NCI-H1092 treated with DMSO at 0.1 percent for 48 hours (cell line): ENCODE measurements around the gene MAVS.
"Not testable (repeated sequence)": the region's sequence is repeated elsewhere in the genome, so short reads cannot be mapped to it uniquely, and the experiment has no call there.

Source experiments
- DNase-seq: peaks from one replicate; lab custom pipeline; 2025; lab: John Stamatoyannopoulos, UW

The MAVS gene

DNA sequence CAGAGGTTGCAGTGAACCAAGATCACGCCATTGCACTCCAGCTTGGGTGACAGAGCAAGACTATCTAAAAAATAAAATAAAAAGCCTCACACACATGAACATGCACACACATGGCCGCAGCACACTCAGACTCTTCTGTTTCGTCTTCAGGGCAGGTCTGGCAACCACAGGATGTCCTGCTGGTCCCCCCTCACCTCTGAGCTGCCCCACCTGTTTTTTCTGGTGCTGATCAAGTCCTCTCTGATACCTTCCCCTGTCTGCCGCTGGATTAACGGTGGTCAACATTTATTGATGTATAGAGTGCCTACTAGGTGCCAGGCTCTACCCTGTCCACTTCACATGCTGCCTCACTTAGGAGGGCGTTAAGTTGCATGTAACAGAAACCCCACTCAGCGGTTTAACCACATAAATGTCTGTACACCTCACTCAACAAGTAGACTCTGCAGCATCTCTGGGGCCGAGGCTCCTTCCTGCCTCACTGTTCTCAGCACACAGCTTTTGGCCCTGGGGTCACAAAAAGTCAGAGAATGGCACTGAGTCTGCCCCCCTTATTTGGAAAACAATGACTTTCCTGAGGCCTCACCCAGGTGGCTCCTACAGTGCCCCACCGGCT lies 30.8 kb upstream of the MAVS start:
- DNase-seq, result no peak

DNA sequence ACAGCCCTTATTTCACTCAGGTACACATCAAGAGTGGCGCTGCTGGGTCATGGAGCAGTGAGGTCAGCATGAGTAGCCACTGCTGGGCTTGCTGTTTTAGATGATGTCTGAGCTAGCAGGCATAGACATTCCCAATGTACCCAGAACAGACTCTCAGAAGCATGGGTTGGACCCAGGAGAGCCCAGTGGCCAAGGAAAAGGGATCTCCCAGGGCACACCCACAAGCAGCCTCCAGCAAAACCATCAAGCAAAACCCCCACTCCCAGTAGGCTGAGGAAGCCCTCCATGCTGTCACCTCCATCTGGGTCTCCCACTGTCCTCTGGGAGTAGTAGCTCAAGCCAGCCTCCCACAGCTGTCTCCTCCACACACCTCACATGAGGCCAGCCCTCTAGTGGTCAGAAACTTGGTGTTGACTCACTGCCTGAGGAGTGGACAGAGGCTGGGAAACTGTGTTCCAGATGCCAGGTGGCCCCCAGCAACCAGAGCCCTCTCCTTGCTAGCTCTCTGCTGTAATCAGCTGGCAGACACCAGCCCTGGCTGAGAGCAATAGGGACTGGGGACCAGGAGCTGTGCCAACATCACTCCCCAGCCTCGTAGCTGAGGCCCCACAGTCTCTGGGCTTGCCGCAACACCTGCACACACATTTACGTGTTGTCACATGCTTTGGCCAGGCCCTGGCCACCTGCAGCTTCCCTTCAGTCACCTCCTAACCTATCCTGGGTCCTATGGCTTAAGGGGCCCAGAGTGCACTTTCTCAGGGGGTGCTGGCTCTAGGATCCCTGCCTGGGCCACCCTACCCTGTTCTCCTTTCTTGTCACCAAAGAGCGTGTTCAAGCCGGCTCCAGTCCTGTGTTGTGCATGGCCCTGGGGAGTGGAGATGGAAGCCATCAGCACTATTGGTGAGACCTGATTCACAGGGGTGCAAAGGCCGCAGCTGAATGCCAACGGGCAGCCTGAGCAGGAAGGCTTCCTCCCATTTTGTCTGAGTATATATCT lies 28.2 kb upstream of the MAVS start:
- peak; percentile 72 for DNase-seq

DNA sequence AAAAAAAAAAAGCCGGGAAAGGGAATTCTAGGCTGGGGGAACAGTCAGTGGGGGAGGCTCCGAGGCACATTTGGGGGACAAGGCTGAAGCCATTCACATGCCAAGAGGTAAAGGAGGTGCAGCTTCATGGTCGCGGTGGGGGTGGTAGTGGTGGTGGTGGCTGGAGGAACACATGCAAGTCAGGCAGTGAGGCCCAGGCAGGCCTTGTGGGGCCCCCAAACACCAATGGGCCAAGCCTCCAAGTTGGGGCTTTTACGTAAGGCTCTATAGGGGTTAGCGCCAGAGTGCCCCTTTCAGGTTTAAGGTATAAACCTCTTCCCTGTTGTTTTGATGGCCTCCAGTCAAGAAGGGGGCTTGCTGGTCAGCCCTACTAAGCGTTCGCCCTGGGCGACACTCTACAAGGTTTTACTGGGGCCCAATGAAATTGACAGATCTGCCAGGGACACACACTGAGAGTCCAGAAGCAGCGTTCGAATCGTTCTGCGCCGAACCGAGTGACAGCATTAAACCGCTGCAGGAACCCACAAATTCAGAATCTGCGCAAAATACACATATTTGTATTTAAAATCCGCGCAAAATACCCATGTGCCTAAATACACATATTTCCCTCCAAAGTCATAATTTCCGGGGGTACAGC lies 27.1 kb upstream of the MAVS start:
- DNase-seq, result no peak

DNA sequence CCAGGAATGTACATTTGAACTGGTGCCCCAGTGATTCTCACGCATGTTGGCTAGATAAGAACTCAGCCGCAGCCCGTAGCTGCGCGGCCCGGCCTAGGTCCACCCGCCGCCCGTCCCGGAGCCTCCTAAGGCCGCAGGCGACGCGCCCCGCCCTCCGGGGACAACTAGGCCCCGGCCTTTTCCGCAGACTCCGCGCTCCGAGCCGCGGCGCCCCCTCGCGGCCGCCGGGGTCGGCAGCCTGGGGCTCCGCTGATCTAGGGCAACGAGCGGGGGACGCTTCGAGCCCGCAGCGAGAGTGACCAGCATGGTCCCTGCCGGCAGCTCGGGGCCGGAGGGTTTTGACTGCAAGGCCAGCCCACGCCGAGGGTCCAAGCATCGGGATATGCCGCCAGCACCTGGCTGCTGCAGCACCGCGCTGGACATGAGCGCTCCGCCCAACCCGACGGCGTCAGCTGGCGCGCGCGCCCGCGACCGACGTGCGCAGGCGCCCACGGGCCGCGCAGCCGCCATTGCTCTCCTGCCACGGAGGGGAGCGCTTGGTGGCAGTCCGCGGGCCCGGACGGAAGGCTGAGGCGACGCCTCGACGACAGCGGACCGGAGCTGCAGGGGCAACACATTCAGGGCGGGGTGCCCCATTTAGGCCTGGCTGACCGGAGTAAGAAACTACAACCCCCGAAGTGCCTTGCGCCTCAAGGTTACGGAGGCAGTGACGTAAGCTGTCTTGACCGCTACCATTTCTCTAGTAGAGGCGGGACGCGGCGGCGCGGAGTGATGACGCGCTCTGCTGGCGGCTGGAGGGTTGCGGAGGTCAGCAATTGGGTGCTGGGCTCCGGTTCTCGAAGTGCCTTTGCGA lies 26.4 kb upstream of the MAVS start, which contains the start of gene AP5S1:
Gene AP5S1 (plus strand): TSS at position 500 of the 853 bp plus-strand sequence. CDS start 1,571 bp downstream, outside the sequence.
- peak; percentile 96 for DNase-seq

DNA sequence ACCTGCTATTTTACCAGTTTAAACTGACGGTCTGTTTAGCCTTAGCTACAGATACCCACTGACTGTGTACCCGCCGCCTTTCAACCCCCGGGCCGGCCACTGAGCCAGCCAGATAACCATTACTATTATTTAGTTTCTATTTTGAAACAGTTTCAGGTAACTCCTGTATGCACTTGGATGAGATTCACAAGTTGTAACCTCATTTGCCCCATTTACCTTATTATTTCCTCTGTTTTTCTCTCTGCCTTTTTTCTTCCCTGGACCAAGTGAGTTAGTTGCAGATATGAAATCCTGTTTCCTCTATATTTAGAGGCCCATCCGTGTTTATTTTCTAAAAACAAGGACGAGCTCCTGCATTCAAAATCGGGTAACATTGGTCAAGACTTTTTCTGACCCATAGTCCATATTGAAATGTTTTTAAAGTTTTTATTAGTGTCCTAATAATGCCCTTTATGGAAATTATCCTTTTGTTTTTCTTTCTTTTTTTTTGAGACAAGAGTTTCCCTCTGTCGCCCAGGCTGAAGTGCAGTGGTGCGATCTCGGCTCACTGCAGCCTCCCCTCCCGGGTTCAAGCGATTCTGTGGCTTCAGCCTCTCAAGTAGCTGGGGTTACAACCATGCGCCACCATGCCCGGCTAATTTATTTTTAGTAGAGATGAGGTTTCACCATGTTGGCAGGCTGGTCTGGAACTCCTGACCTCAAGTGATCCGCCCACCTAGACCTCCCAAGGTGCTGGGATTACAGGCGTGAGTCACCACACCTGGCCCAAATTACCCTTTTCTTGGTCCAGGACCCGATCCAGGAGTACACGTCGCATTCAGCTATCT lies 25.5 kb upstream of the MAVS start:
- DNase-seq, result no peak

DNA sequence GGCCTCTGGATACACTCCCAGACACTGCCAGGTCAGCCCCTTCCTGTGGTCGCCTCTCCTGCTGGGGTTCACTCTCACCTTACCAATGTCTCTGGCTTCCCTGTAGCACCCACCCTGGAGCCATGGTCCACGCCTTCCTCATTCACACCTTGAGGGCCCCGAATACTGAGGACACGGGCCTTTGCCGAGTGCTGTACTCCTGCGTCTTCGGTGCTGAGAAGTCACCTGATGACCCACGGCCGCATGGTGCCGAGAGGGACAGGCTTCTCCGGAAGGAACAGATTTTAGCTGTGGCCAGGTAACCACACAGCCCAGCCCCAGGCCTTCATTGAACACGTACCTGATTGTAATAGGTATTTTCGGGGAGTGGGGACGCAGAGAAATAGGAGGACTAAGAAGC lies 24.6 kb upstream of the MAVS start:
- no peak for DNase-seq

DNA sequence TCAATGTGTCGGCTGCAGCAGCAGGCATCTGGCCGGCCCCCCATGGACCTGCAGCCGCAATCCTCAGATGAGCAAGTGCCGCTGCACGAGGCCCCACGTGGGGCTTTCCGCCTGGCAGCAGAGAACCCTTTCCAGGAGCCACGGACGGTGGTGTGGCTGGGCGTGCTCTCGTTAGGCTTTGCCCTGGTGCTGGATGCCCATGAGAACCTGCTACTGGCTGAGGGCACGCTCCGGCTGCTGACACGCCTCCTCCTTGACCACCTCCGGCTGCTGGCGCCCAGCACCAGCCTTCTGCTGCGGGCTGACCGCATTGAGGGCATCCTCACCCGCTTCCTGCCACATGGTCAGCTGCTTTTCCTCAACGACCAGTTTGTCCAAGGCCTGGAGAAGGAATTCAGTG lies 22.8 kb upstream of the MAVS start:
- DNase-seq, result no peak

DNA sequence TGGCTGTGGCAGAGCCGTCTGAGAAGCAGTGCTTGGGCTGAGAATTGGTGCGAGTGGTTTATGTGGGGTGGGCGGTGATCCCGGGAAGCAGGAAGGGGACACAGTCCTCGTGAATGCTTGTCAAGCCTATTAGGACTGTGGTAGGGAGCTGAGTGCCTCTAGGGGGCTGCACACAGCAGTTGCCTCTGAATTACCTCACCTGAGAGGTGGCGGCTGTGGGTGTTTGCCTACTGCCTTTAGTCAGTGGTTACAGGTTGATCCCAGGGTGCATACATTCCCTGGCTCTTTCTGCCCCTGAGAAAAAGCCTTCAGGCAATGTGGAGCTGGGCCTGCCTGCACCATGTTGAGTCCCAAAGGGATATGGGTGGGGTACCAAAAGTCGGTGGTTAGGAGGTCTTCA lies 21.1 kb upstream of the MAVS start:
- no peak for DNase-seq

DNA sequence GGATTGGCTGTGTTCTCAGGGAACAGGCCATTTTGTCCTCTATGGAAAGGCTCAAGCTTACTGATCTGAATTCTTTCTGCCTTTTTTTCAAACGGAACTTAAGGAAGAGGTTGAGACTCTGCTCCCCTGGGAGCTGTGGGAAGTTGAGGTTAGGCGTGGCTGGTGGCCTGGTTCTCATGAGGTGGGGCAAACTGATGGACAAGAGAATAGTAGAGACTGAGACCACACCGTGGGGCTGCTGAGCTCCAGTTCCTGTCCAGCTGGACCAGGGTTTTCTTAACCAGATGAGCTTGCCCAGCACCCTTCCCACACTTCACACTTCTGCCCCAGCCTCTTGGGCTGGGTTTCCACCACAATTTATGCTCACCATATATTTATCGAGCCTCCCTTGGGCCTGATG lies 20.2 kb upstream of the MAVS start:
- no peak for DNase-seq

DNA sequence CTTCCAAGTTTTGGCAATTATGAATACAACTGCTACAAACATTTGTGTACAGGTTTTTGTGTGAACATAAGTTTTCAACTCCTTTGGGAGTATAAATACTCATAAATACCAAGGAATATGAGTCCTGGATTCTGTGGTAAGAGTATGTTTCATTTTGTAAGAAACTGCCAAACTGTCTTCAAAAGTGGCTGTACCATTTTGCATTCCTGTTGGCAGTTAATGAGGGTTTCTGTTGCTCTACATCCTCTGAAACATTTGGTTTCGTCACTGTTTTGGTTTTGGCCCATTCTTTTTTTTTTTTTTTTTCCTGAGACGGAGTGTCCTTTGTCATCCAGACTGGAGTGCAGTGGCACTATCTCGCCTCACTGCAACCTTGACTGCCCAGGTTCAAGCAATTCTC lies 17.8 kb upstream of the MAVS start:
- DNase-seq, result no peak

DNA sequence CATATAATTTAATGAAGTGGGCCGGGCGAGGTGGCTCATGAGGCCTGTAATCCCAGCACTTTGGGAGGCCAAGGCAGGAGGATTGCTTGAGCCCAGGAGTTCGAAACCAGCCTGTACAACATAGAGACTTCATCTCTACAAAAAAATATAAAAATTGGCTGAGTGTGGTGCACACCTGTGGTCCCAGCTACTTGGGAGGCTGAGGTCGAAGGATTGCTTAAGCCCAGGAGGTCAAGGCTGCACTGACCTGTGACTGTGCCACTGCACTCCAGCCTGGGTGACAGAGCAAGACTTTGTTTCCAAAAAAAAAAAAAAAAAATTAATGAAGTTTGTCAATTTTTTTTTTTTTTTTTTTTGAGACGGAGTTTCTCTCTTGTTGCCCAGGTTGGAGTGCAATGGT lies 16.7 kb upstream of the MAVS start:
- not testable (repeated sequence) for DNase-seq

DNA sequence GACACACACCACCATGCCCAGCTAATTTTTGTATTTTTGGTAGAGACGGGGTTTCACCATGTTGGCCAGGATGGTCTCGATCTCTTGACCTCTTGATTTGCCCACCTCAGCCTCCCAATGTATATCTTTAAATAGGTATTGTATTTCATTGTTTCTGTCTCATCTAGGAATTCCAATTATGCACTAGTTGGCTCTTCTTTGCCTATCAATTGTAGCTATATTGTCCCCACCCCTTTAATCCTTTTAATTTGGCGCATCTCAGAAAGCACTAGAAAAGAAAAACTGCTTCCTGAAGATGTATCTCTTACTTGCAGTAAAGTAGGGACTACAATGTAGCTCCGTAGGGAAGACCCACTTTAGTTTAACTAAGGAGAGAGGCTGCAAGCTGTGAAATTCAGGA lies 10.5 kb upstream of the MAVS start:
- DNase-seq, result no peak

DNA sequence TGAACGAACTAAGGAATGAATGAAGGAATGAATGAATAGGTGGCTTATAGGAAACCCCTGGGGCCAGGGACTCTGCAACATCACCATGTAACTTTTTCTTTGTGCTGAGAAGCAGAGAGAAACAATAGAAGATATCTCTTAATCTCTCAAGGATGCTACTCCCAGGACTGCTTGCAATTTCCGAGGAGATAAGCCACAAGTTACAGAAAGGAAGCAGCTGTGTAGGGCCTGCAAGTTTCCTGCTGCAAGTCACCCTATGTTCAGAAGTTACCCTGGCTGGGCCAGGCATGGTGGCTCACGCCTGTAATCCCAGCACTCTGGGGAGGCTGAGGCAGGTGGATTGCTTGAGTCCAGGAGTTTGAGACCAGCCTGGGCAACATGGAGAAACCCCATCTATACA lies 7.3 kb upstream of the MAVS start:
- DNase-seq, result no peak

DNA sequence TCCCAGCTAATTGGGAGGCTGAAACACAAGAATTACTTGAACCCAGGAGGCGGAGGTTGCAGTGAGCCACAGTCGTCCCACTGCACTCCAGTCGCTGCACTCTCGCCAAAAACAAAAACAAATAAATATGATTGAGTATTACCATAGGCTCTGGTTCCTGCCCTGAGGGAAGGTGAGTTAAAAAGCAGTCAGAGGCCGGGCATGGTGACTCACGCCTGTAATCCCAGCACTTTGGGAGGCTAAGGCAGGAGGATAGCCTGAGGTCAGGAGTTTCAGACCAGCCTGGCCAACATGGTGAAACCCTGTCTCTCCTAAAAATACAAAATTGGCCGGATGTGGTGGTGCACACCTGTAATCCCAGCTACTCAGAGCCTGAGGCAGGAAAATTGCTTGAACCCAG lies 6.4 kb upstream of the MAVS start:
- DNase-seq, result not testable (repeated sequence)

DNA sequence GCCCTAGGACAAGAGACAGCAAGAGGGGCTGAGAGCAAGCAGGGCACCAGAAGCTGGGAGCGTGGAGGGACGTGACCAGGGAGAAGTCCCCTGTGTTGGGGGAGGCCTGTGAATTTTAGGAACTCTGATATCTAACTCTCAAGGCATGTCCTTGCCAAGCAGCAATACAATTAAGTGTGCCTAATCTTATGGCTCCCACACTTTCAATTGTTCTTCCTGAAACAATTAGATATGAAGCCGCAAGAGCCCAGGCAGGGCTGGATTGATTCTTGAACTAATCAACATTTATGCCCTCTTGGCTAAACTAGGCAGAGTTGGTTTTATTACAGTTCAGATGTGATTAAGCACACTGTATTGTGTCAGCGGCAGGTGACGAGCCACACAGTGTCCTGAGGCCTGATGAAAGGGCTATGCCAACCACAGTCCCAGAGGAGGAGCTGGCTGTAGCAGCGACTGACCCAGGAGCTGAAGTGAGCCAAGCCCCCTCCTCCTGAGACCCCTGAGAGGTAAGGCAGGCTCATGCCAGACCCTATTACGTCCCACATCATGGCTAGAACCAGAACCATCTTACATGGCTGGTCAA lies 4.2 kb upstream of the MAVS start:
- DNase-seq, result no peak

DNA sequence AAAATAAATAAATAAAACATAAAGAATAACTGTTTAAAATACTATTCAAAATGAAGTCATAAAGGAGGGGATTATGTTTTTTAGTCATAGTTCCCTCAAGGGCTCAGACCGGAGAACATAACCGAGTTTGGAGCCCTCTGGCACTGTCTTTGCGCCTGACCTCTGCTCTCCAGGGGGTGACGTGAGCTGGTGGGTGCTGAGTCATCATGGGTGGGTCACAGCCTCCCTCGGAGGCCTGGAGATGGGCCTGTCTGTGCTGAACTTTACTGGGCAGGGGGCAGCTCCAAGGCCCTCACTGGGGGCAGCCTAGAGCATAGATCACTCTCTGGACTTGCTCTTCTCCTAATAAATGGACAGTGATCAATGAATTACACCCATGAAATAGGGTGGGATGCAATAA lies 3.1 kb upstream of the MAVS start:
- DNase-seq, result no peak

DNA sequence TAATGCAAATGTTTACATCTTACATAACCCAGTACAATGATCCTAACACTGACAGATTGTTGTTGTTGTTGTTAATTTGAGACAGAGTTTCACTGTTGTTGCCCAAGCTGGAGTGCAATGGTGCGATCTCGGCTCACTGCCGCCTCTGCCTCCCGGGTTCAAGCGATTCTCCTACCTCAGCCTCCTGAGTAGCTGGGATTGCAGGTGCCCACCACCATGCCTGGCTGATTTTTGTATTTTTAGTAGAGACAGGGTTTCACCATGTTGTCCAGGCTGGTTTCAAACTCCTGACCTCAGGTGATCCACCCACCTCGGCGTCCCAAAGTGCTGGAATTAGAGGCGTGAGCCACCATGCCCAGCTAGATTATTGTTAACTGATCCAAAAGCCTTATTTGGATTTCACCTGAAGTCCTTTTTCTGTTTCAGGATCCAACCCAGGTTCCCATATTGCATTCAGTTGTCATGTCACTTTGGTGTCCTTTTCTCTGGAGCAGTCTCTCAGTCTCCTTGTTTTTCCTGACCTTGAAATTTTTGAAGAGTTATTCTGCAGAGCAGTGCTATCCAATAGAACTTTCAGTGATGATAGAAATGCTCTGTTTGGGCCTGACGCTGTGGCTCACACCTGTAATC lies 2.5 kb upstream of the MAVS start:
- not testable (repeated sequence) for DNase-seq

DNA sequence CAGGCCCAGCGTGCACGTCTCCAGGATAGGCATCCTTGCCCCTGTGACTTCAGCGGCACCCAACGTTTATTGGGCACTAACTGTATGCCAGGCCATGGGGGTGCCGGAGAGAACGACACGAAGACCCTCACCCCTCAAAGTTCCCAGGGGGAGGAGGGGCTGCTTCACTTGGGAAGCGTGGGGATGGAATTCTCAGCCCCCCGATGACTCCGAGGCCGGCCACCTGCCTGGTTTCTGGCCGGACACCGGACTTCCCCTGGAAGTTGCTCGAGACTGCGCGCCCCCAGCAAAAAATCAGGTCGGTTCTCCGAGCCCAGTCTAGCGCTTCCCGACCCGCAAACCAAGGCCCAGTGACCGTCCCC lies 275 bp upstream of the MAVS start:
- no peak for DNase-seq

DNA sequence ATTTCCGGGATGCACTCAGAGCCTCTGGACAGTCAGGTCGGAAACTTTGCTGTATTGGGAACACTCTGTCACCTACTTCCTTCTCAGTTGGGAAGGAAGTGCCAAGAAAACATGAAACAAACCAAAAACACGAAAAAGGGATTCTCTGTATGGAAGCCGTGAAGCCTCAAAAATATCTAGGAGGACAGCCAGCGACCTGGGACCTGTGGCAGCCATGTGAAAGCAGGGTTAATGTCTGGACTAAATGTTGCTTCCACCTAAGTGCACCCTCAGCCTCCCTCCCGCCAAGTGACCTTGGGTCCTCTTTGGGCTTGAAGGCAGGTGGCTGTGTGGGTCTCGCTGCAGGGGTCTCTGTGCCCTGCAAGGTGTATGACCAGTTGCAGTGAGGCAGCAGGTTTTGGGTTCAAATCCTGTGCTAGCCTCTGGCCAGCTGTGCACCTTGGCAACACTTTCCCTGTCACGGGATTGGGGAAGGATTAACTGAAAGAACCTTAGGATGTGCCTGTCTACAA lies 851 bp downstream of the MAVS start:
- DNase-seq, result no peak

DNA sequence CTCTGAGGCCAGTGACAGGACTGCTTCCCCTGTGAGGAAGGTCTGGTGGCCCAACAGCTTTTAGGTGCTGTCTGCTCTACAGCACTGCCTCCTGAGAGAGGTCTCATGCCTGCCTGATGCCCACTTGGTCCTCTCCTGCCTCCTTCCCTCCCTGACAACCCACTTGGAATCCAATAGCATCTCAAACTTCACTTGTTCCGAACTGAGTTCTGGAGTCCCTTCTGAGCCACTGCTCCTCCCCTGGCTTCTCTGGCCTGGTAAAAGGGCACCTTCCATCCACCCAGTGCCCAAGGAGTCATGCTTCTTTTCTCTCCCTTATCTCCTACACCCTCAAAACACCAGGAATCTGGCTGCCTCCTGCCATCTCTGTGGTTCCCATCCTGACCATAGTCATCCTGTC lies 1.9 kb downstream of the MAVS start:
- no peak for DNase-seq
